Astrocyte of the cerebellum (primary cell): ENCODE data around the gene TUSC2.

Experiments
- DNase-seq: peaks from one replicate; pipeline ENCODE4 v3.0.0-alpha.2; 2011; ENCODE audit warnings: low read depth
- H3K4me3 ChIP-seq: 2 replicates; pipeline ENCODE4 v1.5.1; 2011; ENCODE audit warnings: mild to moderate bottlenecking, low read depth, low read length, moderate library complexity
- CTCF ChIP-seq: IDR thresholded peaks from 2 replicates; pipeline ENCODE4 v1.5.1; 2012; ENCODE audit warnings: low read length, low read depth, moderate library complexity, mild to moderate bottlenecking; ENCODE audit errors: missing control alignments
- in situ Hi-C: cut with HindIII; loops from 2 replicates; pipeline ENCODE4 v1.10.0; 2017; ENCODE audit warnings: low sequenced_read_pairs

The TUSC2 gene

GRCh38 chr3:50304601-50305000 lies 23.4 kb downstream of the TUSC2 start:
- in situ Hi-C loops: no loop called here
- no peak overlapping the region for H3K4me3 ChIP-seq
- DNase-seq: no peak
- no peak for TF ChIP-seq CTCF

- DNase-seq: no peak
- H3K4me3 ChIP-seq: no peak within 1 kb of the TSS
- peak; percentile 9 for TF ChIP-seq CTCF
- in situ Hi-C loops: no loop called here
Measured at GRCh38 chr3:50303013-50303815, 24.8 kb downstream of the TUSC2 start, which contains the start of gene HYAL1. Gene HYAL1 (minus strand): TSS chr3:50303574. CDS start chr3:50302956, 618 bp downstream.

GRCh38 chr3:50302095-50303012 lies 25.7 kb downstream of the TUSC2 start:
- DNase-seq: no peak
- no peak for TF ChIP-seq CTCF
- H3K4me3 ChIP-seq: no peak overlapping the region
- in situ Hi-C loops: no loop called here

- H3K4me3 ChIP-seq: no peak overlapping the region
- no peak for TF ChIP-seq CTCF
- no peak for DNase-seq
- in situ Hi-C loops: no loop called here
Measured at GRCh38 chr3:50300681-50301254, 27.3 kb downstream of the TUSC2 start.

- DNase-seq: no peak
- in situ Hi-C loops: no loop called here
- no peak for TF ChIP-seq CTCF
- H3K4me3 ChIP-seq: peak overlapping the region; percentile 79
Measured at GRCh38 chr3:50299929-50300680, 27.9 kb downstream of the TUSC2 start.

GRCh38 chr3:50299638-50299928 lies 28.4 kb downstream of the TUSC2 start:
- no peak for DNase-seq
- peak overlapping the region; percentile 79 for H3K4me3 ChIP-seq
- TF ChIP-seq CTCF: no peak
- in situ Hi-C loops: no loop called here
